SK-N-SH (cell line): ENCODE data around the gene SLC9A7.

Experiments used
- CTCF ChIP-seq: fragments of 200-600 bp; sonication (generic); IDR thresholded peaks from 2 replicates; pipeline ENCODE4 v1.6.1; 2017; ENCODE audit warnings: antibody characterized with exemption, mild to moderate bottlenecking, moderate library complexity
- GABPA ChIP-seq: IDR thresholded peaks from 2 replicates; pipeline ENCODE4 v1.4.0; 2012; ENCODE audit warnings: low read depth, mild to moderate bottlenecking
- IRF3 ChIP-seq: fragments of 150-350 bp; IDR thresholded peaks from 2 replicates; pipeline ENCODE4 v1.6.1; 2016; ENCODE audit warnings: mild to moderate bottlenecking, low read depth, low read length
- JUND ChIP-seq: IDR thresholded peaks from 2 replicates; pipeline ENCODE4 v1.4.0; 2012
- MAX ChIP-seq: IDR thresholded peaks from 2 replicates; pipeline ENCODE4 v1.4.0; 2012; ENCODE audit warnings: low read depth
- POLR2AphosphoS5 ChIP-seq: IDR thresholded peaks from 2 replicates; pipeline ENCODE4 v1.6.1; 2012; ENCODE audit warnings: low read depth, low read length
- RXRA ChIP-seq: IDR thresholded peaks from 2 replicates; pipeline ENCODE4 v1.4.0; 2012; ENCODE audit warnings: low read depth, mild to moderate bottlenecking, borderline replicate concordance
- SIN3A ChIP-seq: IDR thresholded peaks from 2 replicates; pipeline ENCODE4 v1.6.1; 2012; ENCODE audit warnings: low read depth, mild to moderate bottlenecking, low read length, moderate library complexity, borderline replicate concordance
- TAF1 ChIP-seq: IDR thresholded peaks from 2 replicates; pipeline ENCODE4 v1.6.1; 2012; ENCODE audit warnings: low read depth, mild to moderate bottlenecking, low read length, moderate library complexity, borderline replicate concordance
- USF2 ChIP-seq: fragments of 150-350 bp; IDR thresholded peaks from 2 replicates; pipeline ENCODE4 v1.6.1; 2017; ENCODE audit warnings: antibody characterized with exemption, low read length, low read depth, borderline replicate concordance

- TF ChIP-seq CTCF (no peak), GABPA (no peak), POLR2AphosphoS5 (no peak), IRF3 (no peak), SIN3A (no peak), RXRA (no peak), TAF1 (no peak), USF2 (no peak), MAX (no peak), JUND (no peak)
Observed at GRCh38 chrX:46595084-46595483, 163.8 kb downstream of the SLC9A7 start.
